Keratinocyte (primary cell): ENCODE data around the gene PTGS2. TPM values are rescaled to one million over a fixed set of nuclear protein-coding genes. Genes with fewer than 3 reads are reported as not detected.

Experiments
- DNase-seq: peaks from one replicate; pipeline ENCODE4 v3.0.0-alpha.2; 2011; ENCODE audit warnings: low read depth, missing footprints, low spot score
- FAIRE-seq: peaks from 2 replicates; lab custom pipeline; 2011; peaks lifted over from hg19 to GRCh38; lab: Jason Lieb, UNC
- H2AFZ ChIP-seq: 2 replicates; pipeline ENCODE4 v1.6.0; 2012; ENCODE audit warnings: low read length, control low read depth, inconsistent platforms; ENCODE audit not compliant: control insufficient read depth
- H3K27ac ChIP-seq: 2 replicates; pipeline ENCODE4 v1.5.1; 2011; ENCODE audit warnings: low read length; ENCODE audit not compliant: control insufficient read depth, insufficient read depth
- H3K27me3 ChIP-seq: 3 replicates; pipeline ENCODE4 v1.6.0; 2011; ENCODE audit warnings: low read length; ENCODE audit not compliant: control insufficient read depth, insufficient read depth; ENCODE audit errors: extremely low read depth
- H3K36me3 ChIP-seq, 2 experiments: 2 replicates in 1 of 2; 3 replicates in 1 of 2; pipeline ENCODE4 v1.5.1; 2011; ENCODE audit warnings: low read length in 2 of 2, mild to moderate bottlenecking in 1 of 2; ENCODE audit not compliant: control insufficient read depth in 2 of 2, insufficient read depth in 2 of 2; ENCODE audit errors: extremely low read depth in 1 of 2
- H3K4me1 ChIP-seq: 3 replicates; pipeline ENCODE4 v1.5.1; 2011; ENCODE audit warnings: low read length; ENCODE audit not compliant: control insufficient read depth, insufficient read depth; ENCODE audit errors: extremely low read depth
- H3K4me2 ChIP-seq: 3 replicates; pipeline ENCODE4 v1.6.0; 2011; ENCODE audit warnings: low read depth, low read length; ENCODE audit not compliant: control insufficient read depth, insufficient read depth; ENCODE audit errors: extremely low read depth
- H3K4me3 ChIP-seq, 3 experiments: fragments of 200-600 bp in 1 of 3; sonication (generic) in 1 of 3; 2 replicates in 2 of 3; 3 replicates in 1 of 3; pipeline ENCODE4 v1.5.1; 2011 to 2016; ENCODE audit warnings: low read length in 3 of 3, mild to moderate bottlenecking in 3 of 3, control low read depth in 2 of 3, inconsistent platforms in 1 of 3, low read depth in 1 of 3, mixed read lengths in 1 of 3, mixed run types in 1 of 3, moderate library complexity in 1 of 3; ENCODE audit not compliant: control insufficient read depth in 2 of 3, insufficient read depth in 2 of 3; ENCODE audit errors: extremely low read depth in 1 of 3
- H3K79me2 ChIP-seq: 2 replicates; pipeline ENCODE4 v1.6.0; 2012; ENCODE audit warnings: low read length; ENCODE audit not compliant: control insufficient read depth, insufficient read depth
- H3K9ac ChIP-seq: 3 replicates; pipeline ENCODE4 v1.6.0; 2011; ENCODE audit warnings: low read length; ENCODE audit not compliant: control insufficient read depth, insufficient read depth; ENCODE audit errors: extremely low read depth
- H3K9me1 ChIP-seq: 3 replicates; pipeline ENCODE4 v1.6.0; 2011; ENCODE audit warnings: low read length; ENCODE audit not compliant: control insufficient read depth, insufficient read depth; ENCODE audit errors: extremely low read depth
- H3K9me3 ChIP-seq: 2 replicates; pipeline ENCODE4 v1.5.1; 2012; ENCODE audit warnings: low read depth, low read length; ENCODE audit not compliant: control insufficient read depth
- H4K20me1 ChIP-seq: 3 replicates; pipeline ENCODE4 v1.6.0; 2011; ENCODE audit warnings: low read length; ENCODE audit not compliant: control insufficient read depth, insufficient read depth; ENCODE audit errors: extremely low read depth
- EZH2 ChIP-seq: IDR thresholded peaks from one replicate; pipeline ENCODE4 v1.6.1; 2012; ENCODE audit warnings: inconsistent platforms, mild to moderate bottlenecking, low read length, moderate library complexity
- dilution Hi-C: fragments of 300-500 bp; cut with MboI; formaldehyde crosslinking; loops from one replicate; pipeline ENCODE4 v1.7.0; 2020; ENCODE audit warnings: low sequenced_read_pairs; ENCODE audit not compliant: extremely low pct_ligation_motif_present
- polyA plus RNA-seq, 5 experiments: library from polyadenylated mRNA; depleted of rRNA in 3 of 5; stranded (reverse) in 3 of 5; stranded (forward) in 1 of 5; unstranded in 1 of 5; fragments of >200 nt; gene quantifications; 1 replicate in 1 of 5; 2 replicates in 3 of 5; 3 replicates in 1 of 5; pipeline versions ENCODE4 v1.2.1 to v1.2.3, GENCODE V29; 2011 to 2012; ENCODE audit warnings: missing spikeins in 2 of 5, low read depth in 1 of 5, low replicate concordance in 1 of 5
- TF ChIP-seq, protein P1 (sequence below), 3 experiments: IDR thresholded peaks in 1 of 3; conservative IDR thresholded peaks in 1 of 3; optimal IDR thresholded peaks in 1 of 3; 2 replicates in 2 of 3; 3 replicates in 1 of 3; pipeline versions ENCODE3 to v1.5.1; 2011; ENCODE audit warnings: low read length in 3 of 3, mild to moderate bottlenecking in 3 of 3, moderate library complexity in 2 of 3, control low read depth in 1 of 3, inconsistent platforms in 1 of 3; ENCODE audit not compliant: insufficient read depth in 2 of 3; ENCODE audit errors: extremely low read depth in 1 of 3

PTGS2 gene
- polyA plus RNA-seq, 1 donor (not counting 4 experiments of a cell fraction or from before 2014, with no cell fraction given): 117 TPM

GRCh38 chr1:186672131-186672530, 8.1 kb downstream of the PTGS2 start:
- Histone ChIP-seq H3K9me3 (no peaks in the 10 kb centered on the region), H2AFZ (no peak overlapping the region), H3K9me1 (no peaks in the 10 kb centered on the region), H3K4me1 (no peaks in the 10 kb centered on the region), H4K20me1 (no peaks in the 10 kb centered on the region), H3K4me3 (no peak overlapping the region), H3K27ac (no peak overlapping the region), H3K4me2 (no peak overlapping the region), H3K36me3 (peaks cover 8 to 12% of the 10 kb centered on the region in 2 experiments), H3K9ac (no peak overlapping the region), H3K27me3 (no peaks in the 10 kb centered on the region), H3K79me2 (no peaks in the 10 kb centered on the region)
- DNase-seq (no peak), FAIRE-seq (no peak)
- dilution Hi-C loops: loop anchor here (5.0 kb wide), 1 partner anchor 65 kb away; no protein-coding TSS in a partner anchor
- no peak for TF ChIP-seq EZH2
- TF ChIP-seq, protein P1, sequence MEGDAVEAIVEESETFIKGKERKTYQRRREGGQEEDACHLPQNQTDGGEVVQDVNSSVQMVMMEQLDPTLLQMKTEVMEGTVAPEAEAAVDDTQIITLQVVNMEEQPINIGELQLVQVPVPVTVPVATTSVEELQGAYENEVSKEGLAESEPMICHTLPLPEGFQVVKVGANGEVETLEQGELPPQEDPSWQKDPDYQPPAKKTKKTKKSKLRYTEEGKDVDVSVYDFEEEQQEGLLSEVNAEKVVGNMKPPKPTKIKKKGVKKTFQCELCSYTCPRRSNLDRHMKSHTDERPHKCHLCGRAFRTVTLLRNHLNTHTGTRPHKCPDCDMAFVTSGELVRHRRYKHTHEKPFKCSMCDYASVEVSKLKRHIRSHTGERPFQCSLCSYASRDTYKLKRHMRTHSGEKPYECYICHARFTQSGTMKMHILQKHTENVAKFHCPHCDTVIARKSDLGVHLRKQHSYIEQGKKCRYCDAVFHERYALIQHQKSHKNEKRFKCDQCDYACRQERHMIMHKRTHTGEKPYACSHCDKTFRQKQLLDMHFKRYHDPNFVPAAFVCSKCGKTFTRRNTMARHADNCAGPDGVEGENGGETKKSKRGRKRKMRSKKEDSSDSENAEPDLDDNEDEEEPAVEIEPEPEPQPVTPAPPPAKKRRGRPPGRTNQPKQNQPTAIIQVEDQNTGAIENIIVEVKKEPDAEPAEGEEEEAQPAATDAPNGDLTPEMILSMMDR (optimal IDR thresholded peaks at IDR 0.05 in 1 of 3, IDR thresholded peaks at IDR 0.05 in 1 of 3, conservative IDR thresholded peaks at IDR 0.05 in 1 of 3; ENCODE audit: extremely low read depth in 1 of 3, insufficient read depth in 2 of 3, low read length in 3 of 3): no peak

GRCh38 chr1:186671136-186671825, 8.9 kb downstream of the PTGS2 start:
- dilution Hi-C loops: loop anchor here (5.0 kb wide), 1 partner anchor 64 kb away; no protein-coding TSS in a partner anchor
- TF ChIP-seq EZH2: no peak
- TF ChIP-seq, protein P1 (optimal IDR thresholded peaks at IDR 0.05 in 1 of 3, IDR thresholded peaks at IDR 0.05 in 1 of 3, conservative IDR thresholded peaks at IDR 0.05 in 1 of 3; ENCODE audit: extremely low read depth in 1 of 3, insufficient read depth in 2 of 3, low read length in 3 of 3): no peak
- Histone ChIP-seq H3K79me2 (no peaks in the 10 kb centered on the region), H4K20me1 (no peaks in the 10 kb centered on the region), H2AFZ (no peak overlapping the region), H3K27me3 (no peaks in the 10 kb centered on the region), H3K9me3 (no peaks in the 10 kb centered on the region), H3K4me2 (no peak overlapping the region), H3K4me3 (no peak overlapping the region), H3K9ac (no peak overlapping the region), H3K36me3 (peaks cover 6 to 10% of the 10 kb centered on the region in 2 experiments), H3K27ac (no peak overlapping the region), H3K9me1 (no peaks in the 10 kb centered on the region), H3K4me1 (no peaks in the 10 kb centered on the region)
- FAIRE-seq (no peak), DNase-seq (no peak)
